SK-N-SH (cell line): ENCODE results near the gene PCDHGB6.

Source experiments
- CTCF ChIP-seq: fragments of 200-600 bp; sonication (generic); IDR thresholded peaks from 2 replicates; pipeline ENCODE4 v1.6.1; 2017; ENCODE audit warnings: antibody characterized with exemption, mild to moderate bottlenecking, moderate library complexity
- EP300 ChIP-seq, 2 experiments: IDR thresholded peaks; 2 replicates each; pipeline versions ENCODE4 v1.4.0 to v1.6.1; 2012; ENCODE audit warnings: borderline replicate concordance in 1 of 2, low read depth in 1 of 2, low read length in 1 of 2
- EZH2phosphoT487 ChIP-seq: fragments of 200-600 bp; sonication (generic); IDR thresholded peaks from 2 replicates; pipeline ENCODE4 v1.6.1; 2017; ENCODE audit warnings: low read depth, mixed run types, mild to moderate bottlenecking, antibody characterized with exemption, moderate library complexity, borderline replicate concordance
- GABPA ChIP-seq: IDR thresholded peaks from 2 replicates; pipeline ENCODE4 v1.4.0; 2012; ENCODE audit warnings: low read depth, mild to moderate bottlenecking
- REST ChIP-seq: IDR thresholded peaks from 2 replicates; pipeline ENCODE4 v1.6.1; 2012; ENCODE audit warnings: mild to moderate bottlenecking, low read depth, low read length, moderate library complexity
- RFX5 ChIP-seq: IDR thresholded peaks from 2 replicates; pipeline ENCODE4 v1.6.1; 2012; ENCODE audit warnings: mild to moderate bottlenecking, improper control_type of control experiment, low read length
- SMC3 ChIP-seq: IDR thresholded peaks from 2 replicates; pipeline ENCODE4 v1.6.1; 2012; ENCODE audit warnings: low read depth, low read length, improper control_type of control experiment
- TAF1 ChIP-seq: IDR thresholded peaks from 2 replicates; pipeline ENCODE4 v1.6.1; 2012; ENCODE audit warnings: low read depth, mild to moderate bottlenecking, low read length, moderate library complexity, borderline replicate concordance
- ZBTB33 ChIP-seq: IDR thresholded peaks from 2 replicates; pipeline ENCODE4 v1.4.0; 2012; ENCODE audit warnings: low read depth, borderline replicate concordance

- TF ChIP-seq SMC3 (no peak), EZH2phosphoT487 (no peak), CTCF (peak; percentile 13; the same call in 1 of the 2 replicates), REST (no peak), EP300 (IDR thresholded peaks at IDR 0.05; ENCODE audit: borderline replicate concordance in 1 of 2, low read depth in 1 of 2, low read length in 1 of 2) (no peak), ZBTB33 (no peak), TAF1 (no peak), GABPA (no peak), RFX5 (no peak)
Observed at GRCh38 chr5:141392429-141393198, 15.2 kb upstream of the PCDHGB6 start, which contains the start of gene PCDHGA8.
